HEK293 (cell line): ENCODE results near the gene IRF2BPL.

ENCODE experiments used
- FEZF1 ChIP-seq: fragments of 450-650 bp; formaldehyde crosslinking; IDR thresholded peaks from 2 replicates; pipeline ENCODE4 v1.5.1; 2016; ENCODE audit warnings: missing biosample characterization, missing genetic modification characterization
- SP7 ChIP-seq: fragments of 450-650 bp; formaldehyde crosslinking; IDR thresholded peaks from 2 replicates; pipeline ENCODE4 v1.5.1; 2016; ENCODE audit warnings: missing biosample characterization, missing genetic modification characterization
- ZNF155 ChIP-seq: fragments of 450-650 bp; formaldehyde crosslinking; IDR thresholded peaks from 2 replicates; pipeline ENCODE4 v1.5.1; 2016; ENCODE audit warnings: missing biosample characterization, missing genetic modification characterization
- ZNF202 ChIP-seq: fragments of 450-650 bp; formaldehyde crosslinking; IDR thresholded peaks from 2 replicates; pipeline ENCODE4 v1.5.1; 2016; ENCODE audit warnings: missing biosample characterization, missing genetic modification characterization, borderline replicate concordance
- ZNF24 ChIP-seq: fragments of 450-650 bp; formaldehyde crosslinking; IDR thresholded peaks from 2 replicates; pipeline ENCODE4 v1.5.1; 2016; ENCODE audit warnings: missing biosample characterization, missing genetic modification characterization
- ZNF626 ChIP-seq: fragments of 450-650 bp; sonication (Bioruptor Pico); formaldehyde crosslinking; IDR thresholded peaks from 2 replicates; pipeline ENCODE4 v1.5.1; 2018; ENCODE audit warnings: missing biosample characterization, missing genetic modification characterization, inconsistent platforms
- TF ChIP-seq, protein P1 (sequence below): fragments of 450-650 bp; formaldehyde crosslinking; IDR thresholded peaks from 2 replicates; pipeline ENCODE4 v1.5.1; 2016; ENCODE audit warnings: missing biosample characterization, missing genetic modification characterization
- TF ChIP-seq, protein P2 (sequence below): fragments of 450-650 bp; IDR thresholded peaks from 2 replicates; pipeline ENCODE4 v1.5.1; 2018; ENCODE audit warnings: missing biosample characterization, missing genetic modification characterization
- TF ChIP-seq, protein P3 (sequence below): fragments of 450-650 bp; formaldehyde crosslinking; IDR thresholded peaks from 2 replicates; pipeline ENCODE4 v1.5.0; 2017; ENCODE audit warnings: missing biosample characterization, missing genetic modification characterization, borderline replicate concordance
- TF ChIP-seq, protein P4 (sequence below): fragments of 450-650 bp; formaldehyde crosslinking; IDR thresholded peaks from 2 replicates; pipeline ENCODE4 v1.5.1; 2016; ENCODE audit warnings: missing biosample characterization, missing genetic modification characterization
- TF ChIP-seq, protein P5 (sequence below): fragments of 450-650 bp; formaldehyde crosslinking; conservative IDR thresholded peaks from 2 replicates; pipeline ENCODE4 v1.5.1; 2016; ENCODE audit warnings: low read depth, missing biosample characterization, missing genetic modification characterization
- TF ChIP-seq, protein P6 (sequence below): sonication (generic); formaldehyde crosslinking; IDR thresholded peaks from 2 replicates; pipeline ENCODE4 v1.8.1; 2022; ENCODE audit warnings: mild to moderate bottlenecking, moderate library complexity, missing genetic modification reagents
- TF ChIP-seq, protein P7 (sequence below): fragments of 450-650 bp; formaldehyde crosslinking; IDR thresholded peaks from 2 replicates; pipeline ENCODE4 v1.5.1; 2016; ENCODE audit warnings: missing biosample characterization, missing genetic modification characterization
- TF ChIP-seq, protein P8 (sequence below): fragments of 450-650 bp; formaldehyde crosslinking; conservative IDR thresholded peaks from 2 replicates; pipeline ENCODE4 v1.5.1; 2016; ENCODE audit warnings: low read depth, missing biosample characterization, missing genetic modification characterization

Gene IRF2BPL

DNA sequence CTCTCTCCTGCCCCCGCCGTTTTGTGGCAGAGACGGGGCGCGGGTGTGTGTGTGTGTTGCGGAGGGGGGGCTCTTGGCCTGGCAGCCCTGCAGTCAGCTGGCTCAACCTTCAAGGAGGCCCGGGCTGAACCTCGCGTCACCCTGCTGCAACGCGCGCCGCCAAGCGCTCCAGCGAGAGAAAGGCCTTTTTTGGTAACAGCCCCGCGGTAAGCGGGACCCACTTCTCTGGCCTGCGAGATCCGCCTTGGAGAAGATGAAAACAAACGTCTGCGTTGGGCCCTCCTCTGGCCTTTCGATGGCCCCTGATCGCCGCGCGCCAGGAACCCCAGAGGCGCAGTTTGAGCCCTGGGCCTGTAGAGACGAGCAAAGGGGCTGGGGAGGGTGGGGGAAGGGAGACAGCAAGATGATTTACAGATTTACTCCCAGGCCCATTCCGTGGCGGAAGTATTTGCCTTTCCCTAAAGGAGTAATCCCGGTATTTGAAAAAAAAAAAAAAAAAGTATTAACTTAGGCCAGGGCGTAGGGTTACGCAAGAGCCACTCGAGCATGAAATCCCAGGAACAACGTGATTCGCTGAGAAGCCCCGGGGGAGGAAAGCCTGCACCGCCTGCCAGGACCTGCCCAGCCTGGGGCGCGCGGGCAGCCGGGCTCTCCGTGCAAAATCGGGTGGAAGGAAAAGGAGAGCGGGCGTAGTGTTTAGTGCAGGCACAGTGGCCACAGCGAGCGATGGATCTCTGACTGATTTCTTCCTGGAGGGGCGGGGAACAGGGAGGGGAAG is 4.5 kb upstream of the IRF2BPL start (continued):
- TF ChIP-seq, protein P1, sequence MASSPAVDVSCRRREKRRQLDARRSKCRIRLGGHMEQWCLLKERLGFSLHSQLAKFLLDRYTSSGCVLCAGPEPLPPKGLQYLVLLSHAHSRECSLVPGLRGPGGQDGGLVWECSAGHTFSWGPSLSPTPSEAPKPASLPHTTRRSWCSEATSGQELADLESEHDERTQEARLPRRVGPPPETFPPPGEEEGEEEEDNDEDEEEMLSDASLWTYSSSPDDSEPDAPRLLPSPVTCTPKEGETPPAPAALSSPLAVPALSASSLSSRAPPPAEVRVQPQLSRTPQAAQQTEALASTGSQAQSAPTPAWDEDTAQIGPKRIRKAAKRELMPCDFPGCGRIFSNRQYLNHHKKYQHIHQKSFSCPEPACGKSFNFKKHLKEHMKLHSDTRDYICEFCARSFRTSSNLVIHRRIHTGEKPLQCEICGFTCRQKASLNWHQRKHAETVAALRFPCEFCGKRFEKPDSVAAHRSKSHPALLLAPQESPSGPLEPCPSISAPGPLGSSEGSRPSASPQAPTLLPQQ (tag by site-specific recombination): peak; percentile 98
- TF ChIP-seq, protein P2, sequence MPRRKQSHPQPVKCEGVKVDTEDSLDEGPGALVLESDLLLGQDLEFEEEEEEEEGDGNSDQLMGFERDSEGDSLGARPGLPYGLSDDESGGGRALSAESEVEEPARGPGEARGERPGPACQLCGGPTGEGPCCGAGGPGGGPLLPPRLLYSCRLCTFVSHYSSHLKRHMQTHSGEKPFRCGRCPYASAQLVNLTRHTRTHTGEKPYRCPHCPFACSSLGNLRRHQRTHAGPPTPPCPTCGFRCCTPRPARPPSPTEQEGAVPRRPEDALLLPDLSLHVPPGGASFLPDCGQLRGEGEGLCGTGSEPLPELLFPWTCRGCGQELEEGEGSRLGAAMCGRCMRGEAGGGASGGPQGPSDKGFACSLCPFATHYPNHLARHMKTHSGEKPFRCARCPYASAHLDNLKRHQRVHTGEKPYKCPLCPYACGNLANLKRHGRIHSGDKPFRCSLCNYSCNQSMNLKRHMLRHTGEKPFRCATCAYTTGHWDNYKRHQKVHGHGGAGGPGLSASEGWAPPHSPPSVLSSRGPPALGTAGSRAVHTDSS (tag by site-specific recombination): no peak
- TF ChIP-seq ZNF155: no peak
- TF ChIP-seq, protein P3, sequence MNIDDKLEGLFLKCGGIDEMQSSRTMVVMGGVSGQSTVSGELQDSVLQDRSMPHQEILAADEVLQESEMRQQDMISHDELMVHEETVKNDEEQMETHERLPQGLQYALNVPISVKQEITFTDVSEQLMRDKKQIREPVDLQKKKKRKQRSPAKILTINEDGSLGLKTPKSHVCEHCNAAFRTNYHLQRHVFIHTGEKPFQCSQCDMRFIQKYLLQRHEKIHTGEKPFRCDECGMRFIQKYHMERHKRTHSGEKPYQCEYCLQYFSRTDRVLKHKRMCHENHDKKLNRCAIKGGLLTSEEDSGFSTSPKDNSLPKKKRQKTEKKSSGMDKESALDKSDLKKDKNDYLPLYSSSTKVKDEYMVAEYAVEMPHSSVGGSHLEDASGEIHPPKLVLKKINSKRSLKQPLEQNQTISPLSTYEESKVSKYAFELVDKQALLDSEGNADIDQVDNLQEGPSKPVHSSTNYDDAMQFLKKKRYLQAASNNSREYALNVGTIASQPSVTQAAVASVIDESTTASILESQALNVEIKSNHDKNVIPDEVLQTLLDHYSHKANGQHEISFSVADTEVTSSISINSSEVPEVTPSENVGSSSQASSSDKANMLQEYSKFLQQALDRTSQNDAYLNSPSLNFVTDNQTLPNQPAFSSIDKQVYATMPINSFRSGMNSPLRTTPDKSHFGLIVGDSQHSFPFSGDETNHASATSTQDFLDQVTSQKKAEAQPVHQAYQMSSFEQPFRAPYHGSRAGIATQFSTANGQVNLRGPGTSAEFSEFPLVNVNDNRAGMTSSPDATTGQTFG (tag by site-specific recombination): no peak
- peak; percentile 74 for TF ChIP-seq ZNF24
- TF ChIP-seq ZNF202 (tag by site-specific recombination): no peak
- TF ChIP-seq FEZF1 (tag by site-specific recombination): peak; percentile 62
- no peak for TF ChIP-seq ZNF626 (tag by site-specific recombination)
- TF ChIP-seq, protein P4, sequence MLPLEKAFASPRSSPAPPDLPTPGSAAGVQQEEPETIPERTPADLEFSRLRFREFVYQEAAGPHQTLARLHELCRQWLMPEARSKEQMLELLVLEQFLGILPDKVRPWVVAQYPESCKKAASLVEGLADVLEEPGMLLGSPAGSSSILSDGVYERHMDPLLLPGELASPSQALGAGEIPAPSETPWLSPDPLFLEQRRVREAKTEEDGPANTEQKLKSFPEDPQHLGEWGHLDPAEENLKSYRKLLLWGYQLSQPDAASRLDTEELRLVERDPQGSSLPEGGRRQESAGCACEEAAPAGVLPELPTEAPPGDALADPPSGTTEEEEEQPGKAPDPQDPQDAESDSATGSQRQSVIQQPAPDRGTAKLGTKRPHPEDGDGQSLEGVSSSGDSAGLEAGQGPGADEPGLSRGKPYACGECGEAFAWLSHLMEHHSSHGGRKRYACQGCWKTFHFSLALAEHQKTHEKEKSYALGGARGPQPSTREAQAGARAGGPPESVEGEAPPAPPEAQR: no peak; the same call in 1 of the 2 replicates
- TF ChIP-seq, protein P5, sequence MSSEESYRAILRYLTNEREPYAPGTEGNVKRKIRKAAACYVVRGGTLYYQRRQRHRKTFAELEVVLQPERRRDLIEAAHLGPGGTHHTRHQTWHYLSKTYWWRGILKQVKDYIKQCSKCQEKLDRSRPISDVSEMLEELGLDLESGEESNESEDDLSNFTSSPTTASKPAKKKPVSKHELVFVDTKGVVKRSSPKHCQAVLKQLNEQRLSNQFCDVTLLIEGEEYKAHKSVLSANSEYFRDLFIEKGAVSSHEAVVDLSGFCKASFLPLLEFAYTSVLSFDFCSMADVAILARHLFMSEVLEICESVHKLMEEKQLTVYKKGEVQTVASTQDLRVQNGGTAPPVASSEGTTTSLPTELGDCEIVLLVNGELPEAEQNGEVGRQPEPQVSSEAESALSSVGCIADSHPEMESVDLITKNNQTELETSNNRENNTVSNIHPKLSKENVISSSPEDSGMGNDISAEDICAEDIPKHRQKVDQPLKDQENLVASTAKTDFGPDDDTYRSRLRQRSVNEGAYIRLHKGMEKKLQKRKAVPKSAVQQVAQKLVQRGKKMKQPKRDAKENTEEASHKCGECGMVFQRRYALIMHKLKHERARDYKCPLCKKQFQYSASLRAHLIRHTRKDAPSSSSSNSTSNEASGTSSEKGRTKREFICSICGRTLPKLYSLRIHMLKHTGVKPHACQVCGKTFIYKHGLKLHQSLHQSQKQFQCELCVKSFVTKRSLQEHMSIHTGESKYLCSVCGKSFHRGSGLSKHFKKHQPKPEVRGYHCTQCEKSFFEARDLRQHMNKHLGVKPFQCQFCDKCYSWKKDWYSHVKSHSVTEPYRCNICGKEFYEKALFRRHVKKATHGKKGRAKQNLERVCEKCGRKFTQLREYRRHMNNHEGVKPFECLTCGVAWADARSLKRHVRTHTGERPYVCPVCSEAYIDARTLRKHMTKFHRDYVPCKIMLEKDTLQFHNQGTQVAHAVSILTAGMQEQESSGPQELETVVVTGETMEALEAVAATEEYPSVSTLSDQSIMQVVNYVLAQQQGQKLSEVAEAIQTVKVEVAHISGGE (tag by site-specific recombination): 0 out of 2 replicates have a peak, but pooled peaks have one; percentile 7
- TF ChIP-seq, protein P6, sequence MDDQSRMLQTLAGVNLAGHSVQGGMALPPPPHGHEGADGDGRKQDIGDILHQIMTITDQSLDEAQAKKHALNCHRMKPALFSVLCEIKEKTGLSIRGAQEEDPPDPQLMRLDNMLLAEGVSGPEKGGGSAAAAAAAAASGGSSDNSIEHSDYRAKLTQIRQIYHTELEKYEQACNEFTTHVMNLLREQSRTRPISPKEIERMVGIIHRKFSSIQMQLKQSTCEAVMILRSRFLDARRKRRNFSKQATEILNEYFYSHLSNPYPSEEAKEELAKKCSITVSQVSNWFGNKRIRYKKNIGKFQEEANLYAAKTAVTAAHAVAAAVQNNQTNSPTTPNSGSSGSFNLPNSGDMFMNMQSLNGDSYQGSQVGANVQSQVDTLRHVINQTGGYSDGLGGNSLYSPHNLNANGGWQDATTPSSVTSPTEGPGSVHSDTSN (CRISPR knock-in tag): no peak
- TF ChIP-seq, protein P7, sequence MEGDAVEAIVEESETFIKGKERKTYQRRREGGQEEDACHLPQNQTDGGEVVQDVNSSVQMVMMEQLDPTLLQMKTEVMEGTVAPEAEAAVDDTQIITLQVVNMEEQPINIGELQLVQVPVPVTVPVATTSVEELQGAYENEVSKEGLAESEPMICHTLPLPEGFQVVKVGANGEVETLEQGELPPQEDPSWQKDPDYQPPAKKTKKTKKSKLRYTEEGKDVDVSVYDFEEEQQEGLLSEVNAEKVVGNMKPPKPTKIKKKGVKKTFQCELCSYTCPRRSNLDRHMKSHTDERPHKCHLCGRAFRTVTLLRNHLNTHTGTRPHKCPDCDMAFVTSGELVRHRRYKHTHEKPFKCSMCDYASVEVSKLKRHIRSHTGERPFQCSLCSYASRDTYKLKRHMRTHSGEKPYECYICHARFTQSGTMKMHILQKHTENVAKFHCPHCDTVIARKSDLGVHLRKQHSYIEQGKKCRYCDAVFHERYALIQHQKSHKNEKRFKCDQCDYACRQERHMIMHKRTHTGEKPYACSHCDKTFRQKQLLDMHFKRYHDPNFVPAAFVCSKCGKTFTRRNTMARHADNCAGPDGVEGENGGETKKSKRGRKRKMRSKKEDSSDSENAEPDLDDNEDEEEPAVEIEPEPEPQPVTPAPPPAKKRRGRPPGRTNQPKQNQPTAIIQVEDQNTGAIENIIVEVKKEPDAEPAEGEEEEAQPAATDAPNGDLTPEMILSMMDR (tag by site-specific recombination): peak; percentile 65
- peak; percentile 90 for TF ChIP-seq SP7 (tag by site-specific recombination)
- TF ChIP-seq, protein P8, sequence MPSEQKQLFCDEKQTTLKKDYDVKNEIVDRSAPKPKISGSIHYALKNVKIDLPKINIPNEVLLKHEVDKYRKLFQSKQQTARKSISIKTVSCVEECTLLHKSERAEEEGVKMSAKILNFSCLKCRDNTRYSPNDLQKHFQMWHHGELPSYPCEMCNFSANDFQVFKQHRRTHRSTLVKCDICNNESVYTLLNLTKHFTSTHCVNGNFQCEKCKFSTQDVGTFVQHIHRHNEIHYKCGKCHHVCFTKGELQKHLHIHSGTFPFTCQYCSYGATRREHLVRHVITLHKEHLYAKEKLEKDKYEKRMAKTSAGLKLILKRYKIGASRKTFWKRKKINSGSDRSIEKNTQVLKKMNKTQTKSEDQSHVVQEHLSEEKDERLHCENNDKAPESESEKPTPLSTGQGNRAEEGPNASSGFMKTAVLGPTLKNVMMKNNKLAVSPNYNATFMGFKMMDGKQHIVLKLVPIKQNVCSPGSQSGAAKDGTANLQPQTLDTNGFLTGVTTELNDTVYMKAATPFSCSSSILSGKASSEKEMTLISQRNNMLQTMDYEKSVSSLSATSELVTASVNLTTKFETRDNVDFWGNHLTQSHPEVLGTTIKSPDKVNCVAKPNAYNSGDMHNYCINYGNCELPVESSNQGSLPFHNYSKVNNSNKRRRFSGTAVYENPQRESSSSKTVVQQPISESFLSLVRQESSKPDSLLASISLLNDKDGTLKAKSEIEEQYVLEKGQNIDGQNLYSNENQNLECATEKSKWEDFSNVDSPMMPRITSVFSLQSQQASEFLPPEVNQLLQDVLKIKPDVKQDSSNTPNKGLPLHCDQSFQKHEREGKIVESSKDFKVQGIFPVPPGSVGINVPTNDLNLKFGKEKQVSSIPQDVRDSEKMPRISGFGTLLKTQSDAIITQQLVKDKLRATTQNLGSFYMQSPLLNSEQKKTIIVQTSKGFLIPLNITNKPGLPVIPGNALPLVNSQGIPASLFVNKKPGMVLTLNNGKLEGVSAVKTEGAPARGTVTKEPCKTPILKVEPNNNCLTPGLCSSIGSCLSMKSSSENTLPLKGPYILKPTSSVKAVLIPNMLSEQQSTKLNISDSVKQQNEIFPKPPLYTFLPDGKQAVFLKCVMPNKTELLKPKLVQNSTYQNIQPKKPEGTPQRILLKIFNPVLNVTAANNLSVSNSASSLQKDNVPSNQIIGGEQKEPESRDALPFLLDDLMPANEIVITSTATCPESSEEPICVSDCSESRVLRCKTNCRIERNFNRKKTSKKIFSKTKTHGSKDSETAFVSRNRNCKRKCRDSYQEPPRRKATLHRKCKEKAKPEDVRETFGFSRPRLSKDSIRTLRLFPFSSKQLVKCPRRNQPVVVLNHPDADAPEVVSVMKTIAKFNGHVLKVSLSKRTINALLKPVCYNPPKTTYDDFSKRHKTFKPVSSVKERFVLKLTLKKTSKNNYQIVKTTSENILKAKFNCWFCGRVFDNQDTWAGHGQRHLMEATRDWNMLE (tag by site-specific recombination): no peak
